ENCODE results near the gene ORMDL3. TPM values are rescaled to one million over a fixed set of nuclear protein-coding genes. Genes with fewer than 3 reads are reported as not detected.

Gene ORMDL3
- total RNA-seq, 2 experiments from 2014 or later = 62.6 to 65.9 TPM

- ChIA-PET POLR2A (interaction anchor here (0.7 kb wide), 1 partner anchor 18 kb away, joined by 3 read pairs; no protein-coding TSS in a partner anchor), CTCF (ENCODE audit: unreplicated experiment) (no interaction called here)
- intact Hi-C loops (cut with micrococcal nuclease; ENCODE audit: unreplicated experiment) = no loop called here
- TF ChIP-seq CTCF (conservative IDR thresholded peaks at IDR 0.05; ENCODE audit: low read length) (no peak), EZH2phosphoT487 (IDR thresholded peaks at IDR 0.05; ENCODE audit: borderline replicate concordance, low read depth, low read length) (no peak)
- no peak for DNase-seq (ENCODE audit: low spot score)
- Histone ChIP-seq H3K4me1 (ENCODE audit: insufficient read depth, low read length, poor library complexity, severe bottlenecking) (peaks cover 29% of the 10 kb centered on the region), H3K79me2 (ENCODE audit: insufficient read depth, low read depth, low read length) (no peaks in the 10 kb centered on the region), H3K36me3 (ENCODE audit: insufficient read depth, low read length) (no peaks in the 10 kb centered on the region), H4K20me1 (ENCODE audit: insufficient read depth, low read length) (no peaks in the 10 kb centered on the region), H3K9me3 (ENCODE audit: low read length) (no peaks in the 10 kb centered on the region), H3K9me2 (ENCODE audit: insufficient read depth, low read length) (no peaks in the 10 kb centered on the region), H3K27ac (ENCODE audit: low read depth, low read length, poor library complexity, severe bottlenecking) (no peak overlapping the region), H3K4me3 (ENCODE audit: low read depth, low read length, poor library complexity, severe bottlenecking) (no peak overlapping the region), H2AFZ (ENCODE audit: low read length) (no peak overlapping the region), H3K4me2 (ENCODE audit: low read length) (no peak overlapping the region)
- no TSS peak for BruUV-seq (replicated peaks)
Observed at GRCh38 chr17:39963829-39964228, 36.4 kb upstream of the ORMDL3 start.

- Histone ChIP-seq H3K9me2 (ENCODE audit: insufficient read depth, low read length) (no peaks in the 10 kb centered on the region), H3K36me3 (ENCODE audit: insufficient read depth, low read length) (no peaks in the 10 kb centered on the region), H3K79me2 (ENCODE audit: insufficient read depth, low read depth, low read length) (no peaks in the 10 kb centered on the region), H3K4me1 (ENCODE audit: insufficient read depth, low read length, poor library complexity, severe bottlenecking) (peaks cover 32% of the 10 kb centered on the region), H4K20me1 (ENCODE audit: insufficient read depth, low read length) (no peaks in the 10 kb centered on the region), H2AFZ (ENCODE audit: low read length) (peak within 1 kb of the TSS; percentile 23; the same call in 1 of the 2 replicates), H3K4me3 (ENCODE audit: low read depth, low read length, poor library complexity, severe bottlenecking) (no peak within 1 kb of the TSS), H3K4me2 (ENCODE audit: low read length) (no peak within 1 kb of the TSS; the same call in 1 of the 2 replicates), H3K27ac (ENCODE audit: low read depth, low read length, poor library complexity, severe bottlenecking) (no peak within 1 kb of the TSS), H3K9me3 (ENCODE audit: low read length) (no peaks in the 10 kb centered on the region)
- ChIA-PET POLR2A (no interaction called here), CTCF (ENCODE audit: unreplicated experiment) (no interaction called here)
- TF ChIP-seq EZH2phosphoT487 (IDR thresholded peaks at IDR 0.05; ENCODE audit: borderline replicate concordance, low read depth, low read length) = no peak
- no peak for TF ChIP-seq CTCF (conservative IDR thresholded peaks at IDR 0.05; ENCODE audit: low read length)
- intact Hi-C loops (cut with micrococcal nuclease; ENCODE audit: unreplicated experiment) = no loop called here
- peak; percentile 15 for DNase-seq (ENCODE audit: low spot score)
- no TSS peak for BruUV-seq (replicated peaks)
Observed at GRCh38 chr17:39962642-39963220, 35.3 kb upstream of the ORMDL3 start, which contains the start of gene GSDMA. GSDMA (plus strand) TSS chr17:39963004; CDS start chr17:39965688, 2,684 bp downstream.

GRCh38 chr17:39960524-39961041 lies 33.2 kb upstream of the ORMDL3 start:
- H3K79me2 ChIP-seq (ENCODE audit: insufficient read depth, low read depth, low read length) = no peaks in the 10 kb centered on the region

More at GRCh38 chr17:39960524-39961041, 33.2 kb upstream of the ORMDL3 start:
- H3K27ac ChIP-seq (ENCODE audit: low read depth, low read length, poor library complexity, severe bottlenecking) = no peak overlapping the region
- H3K9me3 ChIP-seq (ENCODE audit: low read length) = no peaks in the 10 kb centered on the region
- H3K36me3 ChIP-seq (ENCODE audit: insufficient read depth, low read length) = no peaks in the 10 kb centered on the region
- H3K4me3 ChIP-seq (ENCODE audit: low read depth, low read length, poor library complexity, severe bottlenecking) = no peak overlapping the region
- no peak overlapping the region for H3K4me2 ChIP-seq (ENCODE audit: low read length)
- peaks cover 25% of the 10 kb centered on the region for H3K4me1 ChIP-seq (ENCODE audit: insufficient read depth, low read length, poor library complexity, severe bottlenecking)
- no peak for DNase-seq (ENCODE audit: low spot score)
- TF ChIP-seq CTCF (conservative IDR thresholded peaks at IDR 0.05; ENCODE audit: low read length) = no peak
- ChIA-PET CTCF (ENCODE audit: unreplicated experiment) (no interaction called here), POLR2A (interaction anchor here (1.2 kb wide), 1 partner anchor 18 kb away, joined by 3 read pairs; no protein-coding TSS in a partner anchor)
- no peaks in the 10 kb centered on the region for H4K20me1 ChIP-seq (ENCODE audit: insufficient read depth, low read length)
- H2AFZ ChIP-seq (ENCODE audit: low read length) = no peak overlapping the region
- BruUV-seq (replicated peaks) = no TSS peak
- H3K9me2 ChIP-seq (ENCODE audit: insufficient read depth, low read length) = no peaks in the 10 kb centered on the region
- intact Hi-C loops (cut with micrococcal nuclease; ENCODE audit: unreplicated experiment) = no loop called here
